GM21515 (cell line): Measurements from ENCODE around the gene TPH2.

Source experiments
- ATAC-seq: cut with Tn5 transposase; IDR thresholded peaks from one replicate; pipeline ENCODE4 v1.9.1; 2021; ENCODE audit not compliant: unreplicated experiment

Gene TPH2

DNA sequence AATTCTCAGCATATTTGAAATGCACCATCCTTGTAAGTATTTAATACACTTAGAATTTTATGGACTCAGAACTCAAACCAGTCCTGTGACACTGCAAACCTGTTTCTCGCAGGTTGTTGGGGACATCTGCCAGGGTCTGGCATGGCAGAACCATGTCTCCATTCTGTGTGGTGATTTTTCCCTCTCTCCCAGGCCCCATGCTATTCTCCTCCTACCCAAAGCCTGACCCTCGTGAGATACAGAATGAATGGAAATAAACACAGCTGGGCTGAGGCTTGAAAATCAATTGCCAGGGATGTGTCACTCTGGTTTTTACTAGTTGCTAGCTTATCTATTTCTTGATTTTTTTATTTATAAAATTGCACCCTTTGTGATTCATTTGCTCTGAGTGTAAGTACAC is 19.8 kb downstream of the TPH2 start:
- no peak for ATAC-seq

GRCh38 chr12:71958993-71959578 is 20.4 kb downstream of the TPH2 start:
- ATAC-seq = no peak

GRCh38 chr12:71967211-71967610 is 28.6 kb downstream of the TPH2 start:
- ATAC-seq = no peak

DNA sequence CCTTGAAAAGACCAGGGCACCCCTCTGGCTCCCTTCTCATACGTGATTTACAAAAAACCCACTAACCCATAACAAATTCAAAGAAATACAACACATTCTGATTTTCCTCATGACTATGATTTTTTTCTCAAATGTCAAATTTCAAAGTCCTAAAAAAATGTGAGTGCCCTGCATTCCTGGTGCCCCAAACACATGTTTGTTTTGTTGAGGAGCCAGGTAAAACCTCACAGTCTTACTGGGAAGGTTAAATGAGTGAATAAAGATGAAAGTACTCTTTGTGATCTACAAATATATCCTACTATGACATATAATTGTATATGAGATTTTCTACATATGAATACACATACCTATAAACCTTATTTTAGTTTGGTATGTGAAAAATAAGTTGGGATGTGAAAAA is 30.7 kb downstream of the TPH2 start:
- ATAC-seq = no peak

GRCh38 chr12:71970031-71970430 is 31.4 kb downstream of the TPH2 start:
- no peak for ATAC-seq

GRCh38 chr12:71972441-71973074 is 33.9 kb downstream of the TPH2 start:
- ATAC-seq = no peak

GRCh38 chr12:71973687-71974086 is 35.0 kb downstream of the TPH2 start:
- ATAC-seq = no peak

DNA sequence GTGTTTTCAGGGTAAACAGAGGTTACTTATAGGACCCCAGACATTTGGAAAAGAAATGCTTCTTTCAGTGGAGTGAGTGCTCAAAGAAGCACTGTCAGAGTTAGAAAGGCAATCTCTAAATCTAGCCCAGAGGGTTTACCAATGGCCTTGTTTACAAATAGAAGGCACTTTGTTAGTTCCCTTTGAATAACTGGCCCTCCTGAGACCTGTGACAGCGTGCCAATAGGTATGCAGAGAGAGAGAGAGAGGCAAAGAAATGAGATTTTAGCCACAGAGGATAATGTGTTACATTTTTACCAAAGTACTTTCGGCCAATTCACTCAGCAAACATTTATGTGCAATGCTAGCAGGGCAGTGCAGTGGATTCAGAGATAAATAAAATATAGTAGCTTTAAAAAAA is 41.9 kb downstream of the TPH2 start:
- no peak for ATAC-seq

DNA sequence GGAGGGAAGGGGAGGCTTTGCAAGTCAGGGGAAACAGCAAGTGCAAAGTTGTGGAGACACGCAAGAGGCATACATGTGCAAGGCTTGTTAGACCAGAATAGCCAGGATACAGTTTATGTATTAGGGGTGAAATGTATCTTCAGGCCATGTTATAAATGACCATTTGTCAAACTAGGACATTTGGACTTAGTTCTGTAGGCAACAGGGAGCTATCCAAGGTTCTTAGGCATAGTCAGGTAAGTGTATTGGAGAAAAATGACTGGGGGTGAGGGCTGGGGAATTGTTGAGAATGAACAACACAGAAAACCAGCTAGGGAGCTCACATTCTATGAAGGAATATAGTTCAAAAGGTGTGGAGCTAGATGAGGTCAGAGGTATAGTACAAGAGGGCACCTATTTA is 42.5 kb downstream of the TPH2 start:
- ATAC-seq = no peak

GRCh38 chr12:71994715-71995114 is 56.1 kb downstream of the TPH2 start:
- no peak for ATAC-seq

DNA sequence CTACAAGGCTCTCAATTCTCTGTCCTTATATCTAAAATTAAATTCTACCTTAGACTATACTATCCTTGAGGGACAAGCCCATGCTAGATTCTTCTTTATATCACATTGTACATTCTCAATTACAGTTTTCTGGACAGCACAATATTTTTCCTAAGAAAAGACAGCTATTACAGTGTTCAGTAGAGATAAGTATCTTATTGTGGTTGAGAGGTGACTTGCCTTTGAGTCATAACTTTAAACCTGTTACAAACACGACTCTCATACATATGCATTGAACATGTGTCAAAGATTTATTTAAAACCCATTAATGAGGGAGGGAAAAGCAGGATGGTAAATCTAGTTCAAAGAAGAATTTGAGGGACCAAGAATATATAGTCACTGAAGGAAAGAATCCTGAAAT is 61.1 kb downstream of the TPH2 start:
- ATAC-seq = no peak

DNA sequence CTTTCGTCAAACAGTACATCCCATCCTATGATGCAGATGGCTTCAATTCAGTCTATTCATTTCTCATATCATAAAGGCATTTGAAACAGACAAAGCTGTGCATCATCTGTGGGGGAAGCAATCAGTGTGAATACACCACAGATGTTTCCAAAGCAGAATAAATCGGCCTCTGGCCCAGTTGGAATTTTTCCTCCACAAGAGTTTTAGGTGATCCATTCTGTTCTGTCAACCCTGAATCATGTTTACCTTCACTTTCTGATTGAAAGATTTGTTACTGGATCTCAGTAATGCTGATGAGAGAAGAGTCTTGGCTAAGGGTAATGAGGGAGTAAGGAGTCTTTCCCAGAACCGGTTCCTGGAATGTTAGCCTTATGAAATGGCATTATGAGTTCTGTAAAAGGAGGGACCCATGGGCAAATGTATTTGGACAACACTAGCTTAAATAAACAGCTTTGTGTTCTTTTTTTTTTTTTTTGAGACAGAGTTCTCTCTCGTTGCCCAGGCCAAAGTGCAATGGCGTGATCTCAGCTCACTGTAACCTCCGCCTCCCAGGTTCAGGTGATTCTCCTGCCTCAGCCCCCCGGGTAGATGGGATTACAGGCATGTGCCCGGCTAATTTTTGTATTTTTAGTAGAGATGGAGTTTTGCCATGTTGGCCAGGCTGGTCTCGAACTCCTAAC is 62.5 kb downstream of the TPH2 start:
- ATAC-seq = no peak

DNA sequence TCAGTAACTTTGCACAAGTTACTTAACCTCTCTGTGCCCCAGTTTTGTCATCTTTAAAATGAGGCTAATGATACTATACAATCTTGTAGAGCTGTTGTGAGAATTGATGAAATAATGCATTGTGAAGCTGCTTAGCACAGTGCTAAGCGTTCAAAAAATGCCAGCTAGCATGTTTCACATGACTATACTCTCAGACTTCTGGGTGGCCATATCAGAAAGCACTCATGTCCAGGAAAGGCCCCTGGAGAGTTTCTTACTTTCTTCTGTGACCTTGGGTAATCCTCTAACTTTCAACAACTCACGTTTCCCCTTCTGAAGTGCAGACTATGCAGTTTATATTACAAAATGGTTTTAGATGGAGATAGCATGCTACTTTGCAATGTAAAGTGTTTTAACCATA is 68.1 kb downstream of the TPH2 start:
- no peak for ATAC-seq

- ATAC-seq = no peak
Measured at GRCh38 chr12:72010356-72010755, 71.7 kb downstream of the TPH2 start.

DNA sequence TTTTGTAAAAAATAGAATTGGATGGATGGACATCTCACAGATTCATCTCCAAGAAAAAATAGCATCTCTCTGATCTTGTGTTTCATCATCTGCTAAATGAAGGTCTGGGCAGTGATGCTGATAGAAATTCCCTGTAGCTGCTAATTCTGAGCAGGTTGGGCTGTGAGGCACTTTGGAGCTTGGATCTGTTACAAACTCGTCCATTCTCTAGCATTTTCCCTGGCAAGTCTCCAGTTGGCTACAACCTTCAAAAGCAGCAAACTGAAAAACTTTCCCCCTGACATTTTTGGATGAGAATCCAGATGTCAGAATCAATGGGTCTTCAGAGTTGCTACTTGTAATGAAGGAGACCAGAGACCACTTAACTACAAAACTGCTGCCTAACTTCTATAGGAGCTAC is 72.7 kb downstream of the TPH2 start:
- no peak for ATAC-seq

- no peak for ATAC-seq
Measured at GRCh38 chr12:72012874-72013273, 74.2 kb downstream of the TPH2 start.

DNA sequence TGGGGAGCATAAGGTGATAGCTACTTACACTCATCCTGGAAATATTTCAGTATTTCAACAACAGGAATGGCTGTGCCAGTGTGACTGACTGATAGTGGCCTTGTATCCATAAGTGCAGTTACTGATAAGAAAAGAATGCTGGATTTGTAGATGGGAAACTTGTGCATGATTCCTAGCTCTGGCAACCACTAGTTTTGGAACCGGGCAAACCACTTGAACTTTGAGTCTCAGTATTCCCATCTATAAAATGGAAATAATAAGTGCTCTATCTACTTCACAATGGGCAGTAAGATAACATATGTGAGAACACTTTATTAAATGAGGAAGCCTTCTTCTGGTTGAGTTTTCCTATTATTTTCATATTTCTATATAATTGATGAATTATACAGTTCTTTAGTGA is 77.2 kb downstream of the TPH2 start:
- no peak for ATAC-seq

DNA sequence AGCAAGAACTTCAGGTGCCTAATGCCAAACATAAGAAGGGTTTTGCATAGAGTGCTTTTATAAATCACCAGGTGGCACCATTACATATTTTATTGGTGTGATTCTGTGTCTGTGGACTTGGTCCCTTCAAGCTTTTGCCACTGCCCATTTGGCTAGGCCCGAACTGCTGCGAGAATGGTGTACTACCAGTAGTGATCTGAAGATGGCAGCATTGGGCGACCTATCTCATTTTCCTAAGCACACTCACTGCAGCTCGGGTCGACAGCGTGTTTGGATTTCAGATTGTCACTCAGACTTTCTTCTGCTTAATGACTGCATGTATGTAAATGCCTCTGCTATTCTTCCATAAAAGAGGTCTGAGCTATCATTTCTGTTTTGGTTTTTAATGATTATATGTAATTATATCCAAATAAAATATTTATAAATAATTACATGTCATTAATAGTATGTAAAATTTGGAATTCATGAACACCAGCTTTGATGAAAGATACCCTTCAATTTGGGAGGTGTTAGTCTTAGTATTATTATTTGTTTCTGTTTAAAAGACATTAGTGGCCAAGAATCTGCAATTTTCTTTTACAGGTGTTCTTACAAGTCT is 78.5 kb downstream of the TPH2 start:
- peak; percentile 97 for ATAC-seq

GRCh38 chr12:72018036-72018435 is 79.4 kb downstream of the TPH2 start:
- no peak for ATAC-seq

DNA sequence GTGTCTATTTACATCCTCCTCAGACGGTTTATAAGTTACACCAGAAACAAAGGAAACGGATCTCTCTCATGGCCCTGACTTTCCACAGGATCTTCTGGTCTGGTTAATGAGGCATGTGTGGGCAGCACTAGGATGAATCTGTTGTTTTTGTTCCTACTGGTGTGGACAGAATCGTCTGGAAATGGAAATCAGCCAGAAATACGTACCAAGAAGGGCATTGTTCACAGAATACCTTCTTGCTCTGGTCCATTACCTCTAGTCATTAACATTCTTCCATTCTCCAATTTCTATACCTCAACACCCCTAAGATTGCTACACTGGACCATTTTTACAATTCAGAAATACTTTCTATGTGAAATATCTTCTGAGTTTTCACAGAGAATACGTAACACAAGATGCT is 86.0 kb downstream of the TPH2 start:
- ATAC-seq = no peak

- no peak for ATAC-seq
Measured at GRCh38 chr12:72025524-72025923, 86.9 kb downstream of the TPH2 start.

DNA sequence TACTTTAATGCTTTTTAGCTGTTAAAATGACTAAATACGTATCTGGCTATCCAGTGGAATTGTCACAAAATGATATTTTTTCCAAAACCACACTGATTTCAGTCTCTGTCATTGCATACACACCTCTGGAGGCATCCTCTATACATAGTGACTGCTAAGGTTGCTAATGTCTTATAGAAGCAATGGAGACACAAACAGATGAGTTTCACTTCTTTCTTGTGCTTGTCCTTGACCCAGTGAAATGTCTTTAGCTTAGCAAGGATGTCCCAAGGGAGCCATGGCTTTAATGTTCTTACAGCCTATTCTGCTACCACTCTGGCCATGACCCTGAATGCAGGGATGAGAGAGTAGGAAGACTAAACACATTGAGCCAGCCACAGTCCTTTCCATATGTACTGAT is 90.3 kb downstream of the TPH2 start:
- ATAC-seq = no peak
